Measurements from ENCODE around the gene PHLDA2. TPM values are rescaled to one million over a fixed set of nuclear protein-coding genes. Genes with fewer than 3 reads are reported as not detected.
A peak's percentile ranks its signal among the peaks of the same experiment; 100 is the strongest.

The PHLDA2 gene
- total and polyA plus RNA-seq, 9 of the 15 experiments (the other 6 are each of a cell fraction or from before 2014, with no cell fraction given) = 0.43 to 42.4 (median 4.7) TPM

DNA sequence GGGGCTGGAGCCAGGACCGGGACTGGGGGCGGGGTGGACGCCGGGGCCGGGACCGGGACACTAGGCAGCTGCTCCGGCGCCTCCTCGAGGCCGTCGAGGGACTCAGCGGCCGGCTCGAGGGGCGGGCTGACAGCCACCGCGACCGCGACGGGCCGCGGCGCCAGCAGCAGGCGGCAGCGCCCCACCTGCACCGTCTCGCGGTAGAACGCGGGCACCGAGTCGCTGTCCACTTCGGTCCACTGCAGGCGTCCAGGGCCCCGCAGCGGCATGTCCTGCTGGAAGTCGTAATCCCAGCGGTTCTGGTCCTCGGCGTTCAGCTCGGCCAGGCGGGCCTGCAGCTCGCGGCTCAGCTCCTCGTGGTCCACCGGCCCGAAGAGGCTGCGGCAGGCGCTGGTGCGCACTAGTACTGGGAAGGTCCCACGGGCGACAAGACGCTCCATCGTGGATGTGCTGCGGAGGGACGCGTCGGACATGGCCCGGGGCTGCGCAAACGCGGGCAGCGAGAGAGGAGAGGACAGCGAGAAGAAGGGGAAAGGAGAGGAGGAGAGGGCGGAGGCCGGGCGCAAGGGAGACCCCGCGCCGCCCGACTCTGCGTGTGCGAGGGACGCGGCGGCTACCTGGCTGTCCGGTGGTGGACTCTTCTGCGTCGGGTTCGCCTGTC lies 44.1 kb downstream of the PHLDA2 start (continued):
- peak; percentile 67 for TF ChIP-seq PCBP1 (IDR thresholded peaks at IDR 0.05; ENCODE audit: low read depth, low read length, poor library complexity, severe bottlenecking)
- peak; percentile 93 for TF ChIP-seq ZNF224 (CRISPR knock-in tag; IDR thresholded peaks at IDR 0.05)
- TF ChIP-seq PHB2 (IDR thresholded peaks at IDR 0.05; ENCODE audit: low read depth) = no peak
- TF ChIP-seq, protein P1, sequence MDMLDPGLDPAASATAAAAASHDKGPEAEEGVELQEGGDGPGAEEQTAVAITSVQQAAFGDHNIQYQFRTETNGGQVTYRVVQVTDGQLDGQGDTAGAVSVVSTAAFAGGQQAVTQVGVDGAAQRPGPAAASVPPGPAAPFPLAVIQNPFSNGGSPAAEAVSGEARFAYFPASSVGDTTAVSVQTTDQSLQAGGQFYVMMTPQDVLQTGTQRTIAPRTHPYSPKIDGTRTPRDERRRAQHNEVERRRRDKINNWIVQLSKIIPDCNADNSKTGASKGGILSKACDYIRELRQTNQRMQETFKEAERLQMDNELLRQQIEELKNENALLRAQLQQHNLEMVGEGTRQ (CRISPR knock-in tag; IDR thresholded peaks at IDR 0.05) = no peak
- TF ChIP-seq RBM17 (IDR thresholded peaks at IDR 0.05; ENCODE audit: borderline replicate concordance, low read depth, low read length) = no peak
- TF ChIP-seq, protein P2, sequence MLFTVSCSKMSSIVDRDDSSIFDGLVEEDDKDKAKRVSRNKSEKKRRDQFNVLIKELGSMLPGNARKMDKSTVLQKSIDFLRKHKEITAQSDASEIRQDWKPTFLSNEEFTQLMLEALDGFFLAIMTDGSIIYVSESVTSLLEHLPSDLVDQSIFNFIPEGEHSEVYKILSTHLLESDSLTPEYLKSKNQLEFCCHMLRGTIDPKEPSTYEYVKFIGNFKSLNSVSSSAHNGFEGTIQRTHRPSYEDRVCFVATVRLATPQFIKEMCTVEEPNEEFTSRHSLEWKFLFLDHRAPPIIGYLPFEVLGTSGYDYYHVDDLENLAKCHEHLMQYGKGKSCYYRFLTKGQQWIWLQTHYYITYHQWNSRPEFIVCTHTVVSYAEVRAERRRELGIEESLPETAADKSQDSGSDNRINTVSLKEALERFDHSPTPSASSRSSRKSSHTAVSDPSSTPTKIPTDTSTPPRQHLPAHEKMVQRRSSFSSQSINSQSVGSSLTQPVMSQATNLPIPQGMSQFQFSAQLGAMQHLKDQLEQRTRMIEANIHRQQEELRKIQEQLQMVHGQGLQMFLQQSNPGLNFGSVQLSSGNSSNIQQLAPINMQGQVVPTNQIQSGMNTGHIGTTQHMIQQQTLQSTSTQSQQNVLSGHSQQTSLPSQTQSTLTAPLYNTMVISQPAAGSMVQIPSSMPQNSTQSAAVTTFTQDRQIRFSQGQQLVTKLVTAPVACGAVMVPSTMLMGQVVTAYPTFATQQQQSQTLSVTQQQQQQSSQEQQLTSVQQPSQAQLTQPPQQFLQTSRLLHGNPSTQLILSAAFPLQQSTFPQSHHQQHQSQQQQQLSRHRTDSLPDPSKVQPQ (CRISPR knock-in tag; IDR thresholded peaks at IDR 0.05; ENCODE audit: borderline replicate concordance) = no peak
- peak; percentile 29; the same call in 1 of the 2 replicates for TF ChIP-seq PHB (CRISPR knock-in tag; IDR thresholded peaks at IDR 0.05)
- TF ChIP-seq ZNF507 (tag; conservative IDR thresholded peaks at IDR 0.05) = no peak
- peak; percentile 83; the same call in 1 of the 2 replicates for TF ChIP-seq FOXK1 (CRISPR knock-in tag; IDR thresholded peaks at IDR 0.05; ENCODE audit: borderline replicate concordance)
- no peak for TF ChIP-seq TEAD4 (IDR thresholded peaks at IDR 0.05; ENCODE audit: low read length)
- TF ChIP-seq TEAD4 (CRISPR knock-in tag; IDR thresholded peaks at IDR 0.05; ENCODE audit: borderline replicate concordance) = peak; percentile 88; the same call in 1 of the 2 replicates
- TF ChIP-seq, protein P3, sequence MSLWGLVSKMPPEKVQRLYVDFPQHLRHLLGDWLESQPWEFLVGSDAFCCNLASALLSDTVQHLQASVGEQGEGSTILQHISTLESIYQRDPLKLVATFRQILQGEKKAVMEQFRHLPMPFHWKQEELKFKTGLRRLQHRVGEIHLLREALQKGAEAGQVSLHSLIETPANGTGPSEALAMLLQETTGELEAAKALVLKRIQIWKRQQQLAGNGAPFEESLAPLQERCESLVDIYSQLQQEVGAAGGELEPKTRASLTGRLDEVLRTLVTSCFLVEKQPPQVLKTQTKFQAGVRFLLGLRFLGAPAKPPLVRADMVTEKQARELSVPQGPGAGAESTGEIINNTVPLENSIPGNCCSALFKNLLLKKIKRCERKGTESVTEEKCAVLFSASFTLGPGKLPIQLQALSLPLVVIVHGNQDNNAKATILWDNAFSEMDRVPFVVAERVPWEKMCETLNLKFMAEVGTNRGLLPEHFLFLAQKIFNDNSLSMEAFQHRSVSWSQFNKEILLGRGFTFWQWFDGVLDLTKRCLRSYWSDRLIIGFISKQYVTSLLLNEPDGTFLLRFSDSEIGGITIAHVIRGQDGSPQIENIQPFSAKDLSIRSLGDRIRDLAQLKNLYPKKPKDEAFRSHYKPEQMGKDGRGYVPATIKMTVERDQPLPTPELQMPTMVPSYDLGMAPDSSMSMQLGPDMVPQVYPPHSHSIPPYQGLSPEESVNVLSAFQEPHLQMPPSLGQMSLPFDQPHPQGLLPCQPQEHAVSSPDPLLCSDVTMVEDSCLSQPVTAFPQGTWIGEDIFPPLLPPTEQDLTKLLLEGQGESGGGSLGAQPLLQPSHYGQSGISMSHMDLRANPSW (CRISPR knock-in tag; IDR thresholded peaks at IDR 0.05) = no peak
- no peak for TF ChIP-seq SRSF9 (IDR thresholded peaks at IDR 0.05; ENCODE audit: borderline replicate concordance, low read depth, low read length)
- TF ChIP-seq TOE1 (IDR thresholded peaks at IDR 0.05; ENCODE audit: borderline replicate concordance) = 0 out of 2 replicates have a peak, but pooled peaks have one; percentile 24
- no peak for TF ChIP-seq TOE1 (CRISPR knock-in tag; IDR thresholded peaks at IDR 0.05; ENCODE audit: borderline replicate concordance, low read depth)
- TF ChIP-seq, protein P4, sequence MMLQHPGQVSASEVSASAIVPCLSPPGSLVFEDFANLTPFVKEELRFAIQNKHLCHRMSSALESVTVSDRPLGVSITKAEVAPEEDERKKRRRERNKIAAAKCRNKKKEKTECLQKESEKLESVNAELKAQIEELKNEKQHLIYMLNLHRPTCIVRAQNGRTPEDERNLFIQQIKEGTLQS (IDR thresholded peaks at IDR 0.05) = no peak
- TF ChIP-seq, protein P4 (CRISPR knock-in tag; conservative IDR thresholded peaks at IDR 0.05) = peak; percentile 49; the same call in 1 of the 2 replicates
- TF ChIP-seq NCOR1 (IDR thresholded peaks at IDR 0.05) = no peak
- no peak for TF ChIP-seq JUND (IDR thresholded peaks at IDR 0.05; ENCODE audit: borderline replicate concordance, low read depth, low read length)
- TF ChIP-seq JUND (tag; IDR thresholded peaks at IDR 0.05; ENCODE audit: borderline replicate concordance, low read depth, low read length) = no peak; the same call in 2 of the 3 replicates

Data from K562 (cell line).